NCI-H2196 treated with DMSO at 0.1 percent for 48 hours (cell line): Measurements from ENCODE around the gene TSACC.

Source experiments
- DNase-seq: peaks from one replicate; lab custom pipeline; 2025; ENCODE audit not compliant: unreplicated experiment; lab: John Stamatoyannopoulos, UW

The TSACC gene

DNA sequence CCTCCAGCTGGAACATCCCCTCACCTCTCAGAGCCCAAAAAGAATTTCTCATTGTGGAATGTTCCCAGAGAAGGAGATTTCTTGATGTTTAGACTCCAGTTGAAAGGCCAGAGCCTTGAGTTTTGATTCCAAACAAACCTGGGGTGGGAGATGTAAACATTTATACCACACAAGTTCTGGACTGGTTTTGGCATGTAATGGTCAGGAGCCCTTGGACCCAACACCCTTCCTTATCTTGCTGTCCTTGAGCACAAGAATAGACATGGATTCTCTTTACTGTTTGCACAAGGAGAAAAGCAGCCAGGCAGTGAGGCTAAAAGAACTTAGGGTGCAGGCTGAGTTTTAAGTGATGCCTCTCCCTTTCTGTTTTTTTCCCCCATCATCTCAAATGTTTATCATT is 35.2 kb downstream of the TSACC start:
- no peak for DNase-seq

DNA sequence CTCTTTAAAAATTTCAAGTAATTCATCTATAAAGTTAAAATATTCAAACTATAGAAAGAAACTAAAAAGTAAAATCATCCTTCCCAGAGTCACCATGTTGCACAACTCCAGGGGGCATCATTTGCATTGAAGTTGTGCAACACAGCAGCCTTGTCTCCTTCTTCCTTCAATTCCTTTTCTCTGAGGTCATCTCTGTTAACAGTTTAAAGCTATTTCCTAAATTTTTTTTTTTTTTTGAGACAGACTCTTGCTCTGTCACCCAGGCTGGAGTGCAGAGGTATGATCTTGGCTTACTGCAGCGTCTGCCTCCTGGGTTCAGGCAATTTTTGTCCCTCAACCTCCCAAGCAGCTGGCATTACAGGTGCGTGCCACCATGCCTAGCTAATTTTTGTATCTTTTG is 37.8 kb downstream of the TSACC start:
- no peak for DNase-seq

DNA sequence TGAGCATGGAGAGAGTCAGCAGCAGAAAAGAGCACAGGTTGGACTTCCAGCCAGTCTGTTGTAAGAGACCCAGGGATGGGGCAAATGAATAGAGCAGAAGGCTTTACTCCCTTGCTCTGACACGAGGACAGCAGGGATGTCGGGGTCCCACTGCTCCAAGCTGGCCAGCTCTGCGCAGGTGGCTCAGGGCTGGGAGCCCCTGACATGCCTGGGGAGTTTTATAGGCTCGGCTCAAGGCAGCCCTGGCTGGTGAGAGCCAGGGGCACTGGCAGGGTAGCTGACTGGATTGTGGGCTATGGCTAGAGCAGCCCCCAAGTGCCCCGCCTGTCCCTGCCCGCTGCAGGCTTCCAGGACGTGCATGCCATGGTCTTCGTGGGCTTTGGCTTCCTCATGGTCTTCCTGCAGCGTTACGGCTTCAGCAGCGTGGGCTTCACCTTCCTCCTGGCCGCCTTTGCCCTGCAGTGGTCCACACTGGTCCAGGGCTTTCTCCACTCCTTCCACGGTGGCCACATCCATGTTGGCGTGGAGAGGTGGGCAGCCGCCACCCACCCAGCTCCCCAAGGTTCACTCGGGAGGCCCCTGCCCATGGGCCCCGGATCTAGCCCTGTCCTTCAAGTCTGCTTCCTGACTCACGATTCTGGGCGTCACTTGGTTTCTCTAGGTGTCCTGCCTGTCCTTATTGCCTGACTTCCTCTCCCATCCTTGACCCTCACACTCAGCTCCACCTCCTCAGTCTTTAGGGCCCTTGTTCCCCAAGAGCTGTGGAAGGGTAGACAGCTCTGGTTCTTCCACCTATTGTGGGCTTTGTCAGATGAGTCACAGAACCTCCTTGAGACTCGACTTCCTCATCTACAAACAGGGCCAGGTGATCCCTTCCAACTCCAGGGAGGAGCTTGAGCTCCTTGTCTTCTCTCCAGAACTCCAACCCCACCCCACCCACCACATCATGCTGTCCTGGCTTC is 38.9 kb downstream of the TSACC start:
- DNase-seq: no peak

DNA sequence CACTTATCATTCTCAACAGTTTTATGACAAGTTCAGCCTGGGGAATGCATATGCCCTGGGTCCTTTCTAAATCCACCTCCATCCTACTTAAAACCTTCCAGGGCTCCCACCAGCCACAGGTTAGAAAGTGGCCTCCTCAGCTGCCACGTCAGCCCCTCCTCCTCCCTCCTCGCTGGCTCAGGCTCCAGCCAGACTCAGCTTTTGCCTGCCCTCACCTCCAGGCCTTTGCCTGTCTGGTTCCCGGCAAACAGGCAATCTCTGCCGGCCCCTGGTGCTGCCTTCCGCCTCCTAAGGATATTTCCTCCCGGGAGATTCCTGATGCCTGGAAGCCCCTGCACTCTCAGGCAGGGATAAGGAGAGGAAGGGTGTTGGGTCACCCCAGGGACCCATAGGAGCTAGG is 40.2 kb downstream of the TSACC start:
- no peak for DNase-seq

DNA sequence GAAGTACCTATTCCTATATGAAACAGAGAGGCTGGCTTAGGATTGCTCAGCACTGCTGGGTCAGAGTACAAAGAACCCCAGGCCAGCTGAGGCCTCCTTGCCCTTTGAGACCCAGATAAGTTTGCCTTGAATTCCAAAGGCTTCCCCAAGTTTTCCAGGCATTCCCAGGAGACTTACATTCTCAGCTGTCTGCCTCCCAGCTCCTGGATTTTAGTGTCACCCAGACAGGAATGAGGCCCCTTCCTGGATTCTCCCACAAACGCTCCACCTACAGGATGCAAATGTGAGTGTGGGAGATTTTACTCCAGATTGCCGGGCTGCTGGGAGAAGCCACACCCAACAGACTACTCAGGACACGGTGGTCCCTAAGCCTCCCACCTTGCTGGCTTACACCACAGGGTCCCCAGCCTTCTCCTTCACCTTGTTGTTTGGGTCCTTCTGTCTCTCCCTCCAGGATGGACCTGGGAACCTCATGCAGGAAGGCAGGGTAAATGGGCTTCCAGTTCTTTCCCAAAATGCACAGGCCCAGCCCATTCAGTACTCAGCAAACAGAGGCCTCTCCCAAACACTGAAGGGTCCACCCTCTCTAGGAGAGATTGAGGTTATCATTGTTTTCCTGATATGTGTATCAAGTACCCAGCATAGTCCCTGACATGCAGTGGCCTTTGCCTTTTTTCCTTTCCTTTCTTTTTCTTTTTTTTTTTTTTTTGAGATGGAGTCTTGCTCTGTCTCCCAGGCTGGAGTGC is 41.3 kb downstream of the TSACC start:
- DNase-seq: no peak

DNA sequence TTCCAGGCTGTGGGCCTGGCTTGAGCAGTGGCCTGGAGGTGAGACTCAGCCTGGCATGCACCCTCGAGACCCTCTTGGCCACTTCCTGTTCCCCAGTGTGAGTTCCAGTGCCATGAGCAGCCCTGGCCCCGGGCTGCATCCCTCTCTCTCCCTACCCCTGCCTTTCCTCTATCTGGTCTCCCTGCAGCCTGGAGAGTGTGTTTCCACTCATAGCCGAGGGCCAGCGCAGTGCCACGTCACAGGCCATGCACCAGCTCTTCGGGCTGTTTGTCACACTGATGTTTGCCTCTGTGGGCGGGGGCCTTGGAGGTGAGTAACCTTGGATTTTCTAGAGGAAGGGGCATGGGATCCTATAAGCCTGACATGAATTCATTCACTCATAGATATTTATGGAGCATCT is 44.2 kb downstream of the TSACC start:
- no peak for DNase-seq

DNA sequence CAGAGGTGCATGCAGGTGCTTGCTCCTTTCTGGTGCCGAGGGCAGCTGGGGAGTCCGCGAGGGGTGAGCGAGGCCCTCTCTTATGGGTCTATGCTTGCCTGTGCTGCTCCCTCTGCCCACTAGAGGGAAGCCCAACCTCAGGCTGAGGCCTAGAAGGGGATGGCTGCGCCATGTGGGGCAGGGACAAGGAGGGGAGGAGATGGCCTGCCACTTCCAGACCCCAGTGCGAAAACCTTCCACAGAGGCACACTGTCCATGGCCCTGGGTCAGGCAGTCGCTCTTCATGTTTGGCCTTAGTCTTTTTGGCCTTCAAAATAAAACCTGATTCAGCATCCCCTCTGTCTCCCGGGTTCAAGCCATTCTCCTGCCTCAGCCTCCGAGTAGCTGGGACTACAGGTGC is 44.7 kb downstream of the TSACC start:
- peak; percentile 21 for DNase-seq

DNA sequence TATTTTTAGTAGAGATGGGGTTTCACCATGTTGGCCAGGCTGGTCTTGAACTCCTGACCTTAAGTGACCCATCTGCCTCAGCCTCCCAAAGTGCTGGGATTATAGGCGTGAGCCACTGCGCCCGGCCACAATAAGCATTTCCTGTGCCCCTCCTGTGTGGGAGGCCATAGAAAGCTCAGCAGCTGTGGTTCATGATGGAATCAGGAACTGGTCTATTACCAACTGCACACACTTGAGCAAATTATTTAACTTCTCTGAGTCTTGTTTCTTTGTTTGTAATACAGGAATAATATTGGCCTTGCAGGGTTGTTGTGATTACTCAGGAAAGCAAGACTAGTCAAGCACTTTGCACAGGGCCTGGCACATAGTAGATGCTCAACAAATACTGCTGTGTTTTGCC is 45.7 kb downstream of the TSACC start:
- DNase-seq: no peak

DNA sequence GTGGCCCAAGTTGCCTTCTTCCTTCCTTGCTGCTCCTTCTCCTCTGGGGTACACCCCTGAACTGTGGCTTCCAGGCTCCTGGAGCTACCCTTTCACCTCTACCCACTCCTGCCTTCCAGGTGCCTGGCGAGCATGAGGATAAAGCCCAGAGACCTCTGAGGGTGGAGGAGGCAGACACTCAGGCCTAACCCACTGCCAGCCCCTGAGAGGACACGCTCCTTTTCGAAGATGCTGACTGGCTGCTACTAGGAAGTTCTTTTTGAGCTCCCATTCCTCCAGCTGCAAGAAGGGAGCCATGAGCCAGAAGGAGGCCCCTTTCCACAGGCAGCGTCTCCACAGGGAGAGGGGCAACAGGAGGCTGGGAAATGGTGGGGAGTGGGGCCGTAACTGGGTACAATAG is 46.3 kb downstream of the TSACC start:
- DNase-seq: no peak

DNA sequence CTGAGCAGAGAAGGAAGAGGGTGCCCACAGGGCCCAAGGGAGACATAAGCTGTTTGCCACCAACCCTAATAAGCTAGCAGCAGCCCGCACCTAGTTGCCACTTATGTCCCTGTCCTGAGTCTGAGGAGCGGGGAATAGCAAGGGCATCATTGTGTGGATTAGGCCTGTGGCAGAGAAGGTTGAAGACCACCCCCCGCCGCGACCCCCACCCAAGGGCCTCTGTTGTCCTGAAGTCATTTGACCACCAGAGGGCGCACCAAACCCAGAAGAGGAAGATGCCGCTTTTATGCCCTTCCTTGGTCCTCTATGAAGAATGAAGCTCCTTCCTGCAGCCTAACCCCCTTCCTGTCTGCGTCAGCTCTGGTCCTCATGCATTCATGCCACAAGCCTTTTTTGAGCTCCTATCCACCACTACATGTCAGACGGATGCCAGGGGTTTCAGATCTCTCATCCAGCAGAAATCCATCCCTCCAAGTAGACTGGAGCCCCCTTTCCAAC is 47.3 kb downstream of the TSACC start:
- DNase-seq: peak; percentile 51

DNA sequence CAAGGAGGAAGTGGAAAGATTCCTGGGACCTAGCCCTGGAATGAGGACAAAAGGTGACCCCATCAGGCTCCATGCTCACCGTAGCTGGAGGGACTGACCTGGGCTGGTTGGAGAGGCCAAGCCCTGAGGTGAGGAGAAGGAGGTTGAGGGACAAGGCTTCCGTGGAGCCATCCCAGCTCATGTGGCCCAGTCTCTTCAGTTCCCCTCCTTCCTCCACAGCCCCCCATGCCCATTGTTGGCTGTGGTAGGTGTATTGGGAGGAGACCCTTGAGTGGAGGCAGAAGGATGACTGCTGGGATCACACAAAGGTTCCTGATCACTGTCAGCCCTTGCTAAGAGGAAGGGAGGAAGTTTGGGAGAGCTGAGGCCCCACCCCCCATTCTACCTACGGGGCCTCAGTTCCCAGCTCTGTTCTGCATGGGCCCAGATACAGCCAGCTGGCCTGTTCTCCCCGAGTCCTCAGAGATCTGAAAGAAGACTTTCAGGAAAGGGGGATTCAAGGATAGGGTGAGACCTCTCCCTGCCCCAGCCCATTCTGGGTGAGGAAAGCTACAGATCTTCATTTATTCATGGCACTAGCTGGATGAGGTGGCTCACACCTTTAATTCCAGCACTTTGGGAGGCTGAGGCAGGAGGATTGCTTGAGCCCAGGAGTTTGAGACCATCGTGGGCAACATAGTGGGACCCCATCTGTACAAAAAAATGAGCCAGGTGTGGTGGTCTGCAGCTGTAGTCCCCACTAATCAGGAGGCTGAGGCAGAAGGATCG is 48.0 kb downstream of the TSACC start:
- no peak for DNase-seq

DNA sequence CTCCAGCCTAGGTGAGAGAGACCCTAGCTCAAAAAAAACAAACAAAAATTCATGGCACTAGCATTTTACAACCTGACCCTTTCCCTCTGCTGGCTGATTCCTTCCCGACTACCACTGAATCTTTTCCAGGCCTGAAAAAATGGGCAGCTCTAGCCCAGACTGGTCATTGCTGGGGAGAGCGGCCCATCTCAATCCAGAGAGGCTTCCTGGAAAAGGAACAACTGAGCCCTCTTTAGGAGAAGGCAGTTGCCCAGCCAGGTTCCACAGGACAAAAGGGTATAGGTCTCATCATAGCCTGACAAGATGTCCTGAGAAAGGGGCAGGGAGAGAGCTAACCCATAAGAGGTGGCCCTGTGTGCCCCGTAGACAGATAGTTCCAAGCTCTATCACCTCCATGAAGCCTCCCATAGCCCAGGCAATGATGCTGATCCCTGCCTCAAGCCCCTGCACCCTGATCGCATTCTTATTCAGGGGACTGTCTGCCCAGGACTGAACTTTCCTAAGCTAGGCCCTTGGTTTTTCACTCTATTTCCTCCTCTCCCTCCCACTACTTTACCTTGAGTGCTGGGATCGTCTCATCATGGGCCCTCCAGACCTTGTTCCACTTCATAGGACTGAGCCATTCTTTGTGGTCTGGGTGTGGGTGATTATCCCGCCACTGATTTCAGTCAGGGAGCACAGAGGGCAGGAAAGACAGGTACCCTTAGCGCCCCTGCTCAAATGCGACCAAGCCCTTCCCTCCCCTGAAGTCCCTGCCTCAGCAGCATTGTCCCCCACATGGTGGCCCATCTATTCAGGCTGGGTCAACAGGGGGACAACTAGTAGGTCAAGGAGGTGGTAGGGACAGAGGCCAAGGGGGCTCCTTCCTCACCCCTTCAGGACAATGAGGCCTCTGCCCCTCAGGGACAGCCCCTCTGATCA is 48.9 kb downstream of the TSACC start:
- DNase-seq: no peak

DNA sequence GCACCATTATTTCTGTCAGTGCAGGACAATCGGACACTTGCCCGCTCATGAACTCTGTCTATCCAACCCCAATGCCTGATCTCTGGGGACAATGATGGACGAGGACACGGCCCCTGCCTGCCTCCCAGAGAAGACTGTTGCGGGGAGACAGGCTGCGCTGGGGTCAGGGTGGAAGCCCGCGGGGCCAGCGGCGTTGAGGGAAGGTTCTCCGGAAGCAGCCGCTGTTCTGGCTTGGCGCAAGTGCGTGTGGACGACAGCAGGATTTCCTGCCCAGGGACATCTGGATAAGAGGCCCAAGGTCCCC is 49.5 kb downstream of the TSACC start:
- DNase-seq: no peak

DNA sequence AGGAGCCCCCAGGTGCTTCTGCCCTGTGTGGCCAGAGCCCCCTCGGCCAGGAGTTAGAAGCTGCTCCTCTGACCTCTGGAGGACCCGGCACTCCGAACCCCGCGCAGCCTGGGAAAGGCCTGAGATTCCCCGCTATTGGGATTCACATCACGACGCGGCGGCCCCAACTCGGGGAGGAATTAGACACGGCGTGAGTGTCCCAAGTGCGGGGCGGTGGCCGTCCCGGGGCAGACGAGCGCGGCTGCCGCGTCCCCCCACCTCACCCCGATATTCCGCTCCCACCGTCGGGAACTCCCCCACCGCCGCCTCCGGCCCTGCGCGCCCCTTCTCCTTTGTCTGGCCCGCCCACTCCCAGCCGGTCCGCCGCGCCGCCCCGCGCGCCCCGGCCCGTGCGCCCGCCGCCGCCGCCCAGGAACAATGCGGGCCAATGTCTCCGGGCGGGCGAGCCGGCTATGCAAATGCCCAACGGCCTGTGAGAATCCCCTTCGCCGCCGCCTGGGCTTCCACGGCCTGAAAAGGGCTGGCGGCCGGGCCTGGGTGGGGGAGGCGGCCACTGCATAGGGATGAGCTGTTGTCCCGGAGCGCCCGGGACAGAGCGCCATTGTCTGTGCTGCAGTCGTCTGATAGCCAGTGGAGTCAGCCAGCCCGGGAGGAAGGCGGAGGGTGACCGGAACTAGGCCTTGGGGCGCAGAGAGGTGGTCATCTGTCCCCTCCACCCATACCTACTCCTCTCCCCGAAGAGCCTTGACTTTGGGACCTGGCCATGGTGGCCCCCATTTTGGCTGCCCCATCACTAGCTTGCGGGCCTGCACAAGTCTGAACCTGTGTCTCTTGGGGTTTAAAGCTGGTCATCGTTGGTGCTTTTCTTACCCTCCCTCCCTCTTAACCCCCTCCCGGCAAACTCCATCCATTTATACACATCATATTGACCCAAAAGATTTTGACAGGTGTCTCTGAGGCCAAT is 50.1 kb downstream of the TSACC start:
- DNase-seq: no peak

DNA sequence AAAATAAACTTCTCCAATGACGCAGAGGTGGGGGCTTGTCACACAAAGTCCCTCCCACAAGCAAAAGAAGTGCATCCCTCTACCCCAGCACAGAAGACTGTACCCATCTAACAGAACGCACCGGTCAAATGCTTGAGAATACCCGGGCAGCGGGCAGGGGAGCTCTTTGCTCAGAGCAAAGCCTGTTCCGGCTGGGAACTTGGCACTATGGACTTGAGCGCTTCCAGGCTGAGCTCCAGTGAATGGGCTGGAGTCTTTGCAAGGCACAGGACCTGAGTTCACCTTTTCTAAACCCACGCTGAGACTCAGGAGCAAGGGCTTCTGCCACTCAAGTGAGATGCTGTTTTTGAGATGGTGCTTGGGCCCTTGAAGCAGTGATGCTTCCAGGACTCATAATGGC is 51.0 kb downstream of the TSACC start:
- DNase-seq: no peak

DNA sequence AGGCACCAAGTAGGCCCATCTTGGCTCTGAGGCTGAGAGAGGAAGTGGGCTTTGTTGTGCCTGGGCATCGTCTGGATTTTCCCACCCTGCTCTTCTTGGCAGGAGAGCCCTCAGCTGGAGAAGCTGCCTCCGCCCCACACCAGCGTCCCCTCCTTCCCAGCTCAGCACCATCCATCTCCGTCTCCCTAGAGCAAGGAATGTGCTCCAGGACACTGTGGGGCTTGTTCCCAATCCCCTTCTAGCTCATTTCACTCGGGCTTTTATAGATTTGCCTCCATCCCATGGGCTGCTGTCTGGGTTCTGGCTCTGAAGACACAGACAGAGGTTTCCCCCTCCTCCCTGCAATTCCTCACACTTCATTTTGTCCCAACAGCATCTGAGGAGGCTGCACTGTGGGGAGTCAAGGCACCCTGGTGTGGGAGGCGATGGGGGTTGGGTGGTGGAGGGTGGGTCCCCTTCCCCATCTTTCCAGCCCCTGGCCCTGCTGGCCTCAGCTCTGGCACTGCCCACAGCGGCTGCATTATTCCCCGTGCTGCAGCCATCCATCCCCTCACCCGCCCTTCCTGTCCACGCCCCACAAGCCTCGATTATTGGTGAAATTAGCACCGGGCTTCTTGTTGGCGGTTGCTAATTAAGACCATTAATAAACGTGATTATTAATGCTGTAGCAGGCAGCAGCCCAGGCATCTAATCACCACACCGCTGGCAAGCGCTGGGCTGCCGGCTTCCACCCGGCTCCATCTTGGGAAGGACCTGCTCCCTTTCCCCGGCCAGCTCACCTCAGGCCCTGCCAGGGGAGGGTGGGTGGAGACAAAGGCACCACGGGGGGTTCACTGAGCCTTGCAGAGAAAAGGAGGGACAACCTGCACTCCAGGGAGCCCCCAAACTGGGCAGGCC is 52.4 kb downstream of the TSACC start:
- no peak for DNase-seq

DNA sequence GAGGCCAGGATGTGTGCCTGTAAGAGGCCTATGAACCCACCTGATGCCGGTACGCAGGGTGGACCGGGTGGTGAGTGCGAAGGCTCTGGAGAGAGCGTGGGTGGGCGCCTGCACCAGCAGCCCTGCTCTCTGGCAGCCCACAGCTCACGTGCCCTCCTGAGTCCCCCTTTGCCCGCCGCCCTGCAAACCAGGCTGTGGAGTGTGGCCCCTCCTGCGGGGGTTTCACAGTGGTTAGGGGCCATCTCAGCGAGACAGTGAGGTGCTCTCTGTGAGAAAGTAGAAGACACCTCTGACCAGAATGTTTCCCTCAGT is 53.0 kb downstream of the TSACC start:
- DNase-seq: no peak

DNA sequence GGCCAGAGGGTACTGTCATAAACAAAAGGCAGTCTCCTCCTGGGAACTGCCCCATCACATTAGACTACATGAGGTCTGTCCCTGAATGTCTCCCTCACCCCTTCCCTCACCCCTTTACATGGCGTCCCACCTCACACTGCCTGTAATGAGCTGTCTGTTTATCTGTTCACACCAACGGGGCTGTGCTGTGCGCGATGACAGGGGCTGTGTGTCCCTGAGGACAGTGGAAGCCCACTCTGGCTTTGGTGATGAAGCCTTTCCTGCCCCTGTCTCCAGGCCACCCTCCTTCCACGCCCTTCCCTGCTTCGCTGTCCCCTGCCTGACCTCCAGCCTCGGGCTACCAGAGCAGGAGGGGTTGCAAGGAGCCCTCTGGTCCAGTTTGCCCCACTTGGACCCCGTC is 53.4 kb downstream of the TSACC start:
- no peak for DNase-seq

DNA sequence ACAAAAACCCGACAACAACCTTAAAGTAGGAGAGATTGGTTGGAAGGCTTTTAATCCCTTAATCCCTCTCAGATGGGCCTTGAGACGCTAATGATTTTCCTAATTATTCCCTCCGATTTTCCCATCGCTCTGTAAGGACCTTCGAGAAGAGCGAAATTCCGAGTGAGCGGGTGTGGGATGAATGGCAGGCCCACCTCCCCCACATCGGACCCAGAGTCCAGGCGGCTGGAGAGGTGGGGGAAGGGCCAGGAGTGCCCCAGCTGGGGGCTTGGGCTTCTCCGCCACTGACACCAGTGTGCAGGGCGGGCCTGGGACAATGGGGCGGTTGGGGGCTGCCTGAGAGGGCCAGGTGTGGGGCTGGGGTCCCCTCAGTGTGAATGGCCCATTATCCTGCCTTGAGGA is 54.1 kb downstream of the TSACC start:
- DNase-seq: no peak
